ENCODE data around the gene SLC39A8.

- TF ChIP-seq CTCF (IDR thresholded peaks at IDR 0.05) (no peak), EZH2 (IDR thresholded peaks at IDR 0.05) (no peak)
Measured at GRCh38 chr4:102234243-102234838, 110.9 kb downstream of the SLC39A8 start.

Measured in neural progenitor cell (in vitro differentiated cells).